H1 (cell line): ENCODE data around the gene COQ8B. TPM values are rescaled to one million over a fixed set of nuclear protein-coding genes. Genes with fewer than 3 reads are reported as not detected.

Experiments used
- CTCF ChIA-PET: fragments of 300-600 bp; sonication (Branson Sonifier 250); formaldehyde crosslinking; loops from one replicate; lab custom pipeline; 2021; ENCODE audit not compliant: partially characterized antibody; lab: Charles Lee
- POLR2A ChIA-PET: fragments of 300-600 bp; sonication (Branson Sonifier 250); formaldehyde crosslinking; loops from one replicate; lab custom pipeline; 2021; ENCODE audit warnings: inconsistent platforms; ENCODE audit not compliant: partially characterized antibody; lab: Charles Lee
- DNase-seq, 2 experiments: peaks; one replicate each; pipeline versions ENCODE4 v3.0.0 to v3.0.0-alpha.2; 2010 to 2022; ENCODE audit warnings: low spot score in 2 of 2, low read depth in 1 of 2, mixed read lengths in 1 of 2
- FAIRE-seq: peaks from 2 replicates; lab custom pipeline; 2011; peaks lifted over from hg19 to GRCh38; lab: Jason Lieb, UNC
- H2AFZ ChIP-seq: 2 replicates; pipeline ENCODE4 v1.8.1; 2012; ENCODE audit warnings: low read length, inconsistent platforms
- H2AK5ac ChIP-seq: 2 replicates; pipeline ENCODE4 v1.6.1; 2013; ENCODE audit warnings: low read depth, low read length
- H2BK120ac ChIP-seq: replicated peaks from 2 replicates; pipeline ENCODE3; 2013; ENCODE audit warnings: low read depth, low read length, inconsistent platforms
- H2BK12ac ChIP-seq: 2 replicates; pipeline ENCODE4 v1.6.1; 2013; ENCODE audit warnings: low read depth, low read length
- H2BK15ac ChIP-seq: 2 replicates; pipeline ENCODE4 v1.6.1; 2013; ENCODE audit warnings: low read length
- H2BK20ac ChIP-seq: 2 replicates; pipeline ENCODE4 v1.6.1; 2013; ENCODE audit warnings: low read length
- H2BK5ac ChIP-seq: 2 replicates; pipeline ENCODE4 v1.6.1; 2013; ENCODE audit warnings: low read depth, low read length
- H3K14ac ChIP-seq: 2 replicates; pipeline ENCODE4 v1.6.1; 2013; ENCODE audit warnings: inconsistent platforms; ENCODE audit not compliant: insufficient read length
- H3K18ac ChIP-seq: 2 replicates; pipeline ENCODE4 v1.6.1; 2013; ENCODE audit warnings: low read length; ENCODE audit errors: extremely low read depth
- H3K23ac ChIP-seq: 2 replicates; pipeline ENCODE4 v1.6.1; 2013; ENCODE audit warnings: inconsistent platforms; ENCODE audit not compliant: insufficient read length
- H3K23me2 ChIP-seq: 2 replicates; pipeline ENCODE4 v1.6.1; 2013; ENCODE audit warnings: low read depth, low read length
- H3K27ac ChIP-seq: 2 replicates; pipeline ENCODE4 v1.6.1; 2011; ENCODE audit warnings: low read depth, low read length, inconsistent platforms
- H3K27me3 ChIP-seq, 4 experiments: replicated peaks in 1 of 4; 1 replicate in 1 of 4; 2 replicates in 3 of 4; pipeline versions ENCODE4 v1.6.1 to v1.8.1; 2011 to 2013; ENCODE audit warnings: low read length in 3 of 4, mild to moderate bottlenecking in 3 of 4, inconsistent platforms in 2 of 4, mixed read lengths in 2 of 4, moderate library complexity in 1 of 4; ENCODE audit not compliant: control insufficient read depth in 3 of 4, insufficient read depth in 3 of 4; ENCODE audit errors: extremely low read depth in 1 of 4
- H3K36me3 ChIP-seq, 4 experiments: 2 replicates each; pipeline versions ENCODE4 v1.6.1 to v1.8.1; 2011 to 2013; ENCODE audit warnings: mild to moderate bottlenecking in 4 of 4, low read length in 3 of 4, moderate library complexity in 2 of 4, control low read depth in 1 of 4, inconsistent platforms in 1 of 4; ENCODE audit not compliant: insufficient read depth in 4 of 4, control insufficient read depth in 2 of 4
- H3K4ac ChIP-seq: replicated peaks from 2 replicates; pipeline ENCODE3; 2013; ENCODE audit warnings: low read length, low read depth, mixed read lengths, inconsistent platforms; ENCODE audit not compliant: insufficient read length
- H3K4me1 ChIP-seq, 4 experiments: replicated peaks in 1 of 4; 1 replicate in 1 of 4; 2 replicates in 3 of 4; pipeline versions ENCODE4 v1.6.1 to v1.8.1; 2011 to 2013; ENCODE audit warnings: low read length in 3 of 4, inconsistent platforms in 2 of 4, mixed read lengths in 1 of 4; ENCODE audit not compliant: insufficient read depth in 4 of 4, control insufficient read depth in 3 of 4
- H3K4me2 ChIP-seq, 2 experiments: 2 replicates each; pipeline versions ENCODE4 v1.6.1 to v1.8.1; 2011 to 2013; ENCODE audit warnings: low read depth in 2 of 2, low read length in 2 of 2, control low read depth in 1 of 2, inconsistent platforms in 1 of 2, mild to moderate bottlenecking in 1 of 2; ENCODE audit not compliant: insufficient read depth in 1 of 2
- H3K4me3 ChIP-seq, 4 experiments: fragments of 200-600, 300-600 bp in 1 of 4; sonication (generic), shearing (Covaris generic), sonication (Bioruptor Twin) in 1 of 4; 2 replicates each; pipeline versions ENCODE4 v1.5.1 to v1.8.1; 2011 to 2016; ENCODE audit warnings: low read length in 4 of 4, low read depth in 3 of 4, control low read depth in 2 of 4, inconsistent platforms in 2 of 4, mild to moderate bottlenecking in 2 of 4, mixed read lengths in 1 of 4, moderate library complexity in 1 of 4; ENCODE audit not compliant: insufficient read depth in 2 of 4; ENCODE audit errors: extremely low read depth in 1 of 4
- H3K56ac ChIP-seq: replicated peaks from 2 replicates; pipeline ENCODE3; 2013; ENCODE audit warnings: low read depth, mild to moderate bottlenecking, mixed read lengths, low read length, inconsistent platforms; ENCODE audit not compliant: insufficient read length
- H3K79me1 ChIP-seq: 2 replicates; pipeline ENCODE4 v1.6.1; 2013; ENCODE audit warnings: low read depth, low read length, control low read depth
- H3K79me2 ChIP-seq, 2 experiments: 2 replicates each; pipeline versions ENCODE4 v1.6.1 to v1.8.1; 2012 to 2013; ENCODE audit warnings: low read length in 2 of 2, mild to moderate bottlenecking in 2 of 2, inconsistent platforms in 1 of 2; ENCODE audit not compliant: insufficient read depth in 2 of 2, control insufficient read depth in 1 of 2
- H3K9ac ChIP-seq, 4 experiments: replicated peaks in 1 of 4; 1 replicate in 1 of 4; 2 replicates in 3 of 4; pipeline versions ENCODE4 v1.6.1 to v1.8.1; 2011 to 2013; ENCODE audit warnings: low read depth in 3 of 4, low read length in 3 of 4, control low read depth in 2 of 4, mild to moderate bottlenecking in 2 of 4, moderate library complexity in 2 of 4, inconsistent platforms in 1 of 4; ENCODE audit errors: extremely low read depth in 1 of 4
- H3K9me3 ChIP-seq, 2 experiments: 2 replicates each; pipeline versions ENCODE4 v1.6.1 to v1.8.1; 2012 to 2013; ENCODE audit warnings: mild to moderate bottlenecking in 2 of 2, moderate library complexity in 2 of 2, control low read depth in 1 of 2, inconsistent platforms in 1 of 2, low read depth in 1 of 2, low read length in 1 of 2, mixed read lengths in 1 of 2; ENCODE audit not compliant: insufficient read depth in 2 of 2
- H4K20me1 ChIP-seq, 2 experiments: replicated peaks in 1 of 2; 2 replicates each; pipeline versions ENCODE3 to v1.8.1; 2011 to 2013; ENCODE audit warnings: inconsistent platforms in 2 of 2, low read length in 2 of 2, mild to moderate bottlenecking in 1 of 2; ENCODE audit not compliant: insufficient read depth in 2 of 2, control insufficient read depth in 1 of 2
- H4K5ac ChIP-seq: 2 replicates; pipeline ENCODE4 v1.6.1; 2013; ENCODE audit warnings: low read length, low read depth, mixed read lengths, inconsistent platforms; ENCODE audit not compliant: insufficient read length
- H4K8ac ChIP-seq: 2 replicates; pipeline ENCODE4 v1.8.0; 2013; ENCODE audit warnings: mild to moderate bottlenecking, moderate library complexity, low read length, inconsistent platforms; ENCODE audit not compliant: insufficient read depth; ENCODE audit errors: extremely low read depth
- H4K91ac ChIP-seq: replicated peaks from 2 replicates; pipeline ENCODE3; 2013; ENCODE audit warnings: low read length, mixed read lengths, inconsistent platforms; ENCODE audit not compliant: insufficient read length
- JUN ChIP-seq: IDR thresholded peaks from 2 replicates; pipeline ENCODE4 v1.6.1; 2011; ENCODE audit warnings: low read depth, mild to moderate bottlenecking, improper control_type of control experiment, low read length
- SUZ12 ChIP-seq: fragments of 200-600 bp; sonication (generic); IDR thresholded peaks from 2 replicates; pipeline ENCODE4 v1.6.1; 2012; ENCODE audit warnings: mild to moderate bottlenecking, inconsistent platforms, low read length, moderate library complexity, mixed read lengths
- whole genome bisulfite sequencing, 2 experiments: shearing (Covaris generic) in 1 of 2; methylation state at CpG; one replicate each; pipeline versions ENCODE4 v1.1.6 to v1.1.7; 2013 to 2015; ENCODE audit warnings: low lambda C conversion rate in 2 of 2, mixed read lengths in 2 of 2, inconsistent platforms in 1 of 2, low coverage in 1 of 2, missing lambda C conversion rate in 1 of 2; ENCODE audit not compliant: insufficient replicate concordance in 2 of 2, insufficient coverage in 1 of 2, insufficient read length in 1 of 2; ENCODE audit errors: extremely low coverage in 1 of 2, missing lambda C conversion rate in 1 of 2; 5-methylcytosine and 5-hydroxymethylcytosine counted together
- polyA plus RNA-seq, 7 experiments: library from polyadenylated mRNA; depleted of rRNA in 3 of 7; stranded (reverse) in 5 of 7; unstranded in 2 of 7; fragments of >200 nt in 5 of 7; fragments of 200-250 nt in 2 of 7; gene quantifications; 1 replicate in 5 of 7; 2 replicates in 1 of 7; 4 replicates in 1 of 7; pipeline versions ENCODE4 v1.2.1 to v1.2.3, GENCODE V29; 2011 to 2013; ENCODE audit warnings: missing spikeins in 2 of 7, mixed read lengths in 2 of 7
- total RNA-seq: library from RNA; stranded (reverse); fragmentation: NEBNext Ultra II Directional; extraction: Animal tissue kit (Norgen Biotek cat#: 25700); gene quantifications from 2 replicates; pipeline ENCODE4 v1.2.1, GENCODE V29; 2021

Gene COQ8B
- total and polyA plus RNA-seq, 2 of the 8 experiments (the other 6 are each of a cell fraction or from before 2014, with no cell fraction given): 41.7 to 46.1 TPM

- CTCF ChIA-PET: interaction anchor here (0.7 to 1.5 kb wide), 4 partner anchors 8 to 71 kb away, joined by 3 to 5 read pairs (median 3); no protein-coding TSS in a partner anchor
- no peak overlapping the region for H3K14ac ChIP-seq
- H4K20me1 ChIP-seq: peaks cover 0 to 11% of the 10 kb centered on the region in 2 experiments
- H2BK12ac ChIP-seq: no peak overlapping the region
- peaks cover 9 to 55% (median 31%) of the 10 kb centered on the region in 4 experiments; a peak in 7 of 8 replicates for H3K36me3 ChIP-seq
- H4K8ac ChIP-seq: no peak overlapping the region; the same call in 1 of the 2 replicates
- no peak overlapping the region for H2BK20ac ChIP-seq
- FAIRE-seq (no peak), DNase-seq (no peak)
- H3K27me3 ChIP-seq: no peaks in the 10 kb centered on the region; a peak in 1 of 7 replicates
- H3K27ac ChIP-seq: no peak overlapping the region
- H3K23ac ChIP-seq: no peak overlapping the region
- no peak overlapping the region for H2BK5ac ChIP-seq
- no peaks in the 10 kb centered on the region for H3K79me2 ChIP-seq
- WGBS, 2 experiments: 94% methylated on average over 9 of the region's 9 CpGs; no CpG with 5 or more reads in 1 of the 2 experiments
- no peak overlapping the region for H2AK5ac ChIP-seq
- no peaks in the 10 kb centered on the region for H3K9me3 ChIP-seq
- H3K56ac ChIP-seq: no peak overlapping the region
- H3K23me2 ChIP-seq: peaks cover 2% of the 10 kb centered on the region; the same call in 1 of the 2 replicates
- POLR2A ChIA-PET: interaction anchor here (0.8 to 1.2 kb wide), 2 partner anchors 15 to 21 kb away, joined by 3 read pairs; no protein-coding TSS in a partner anchor
- H3K18ac ChIP-seq: no peak overlapping the region
- H4K5ac ChIP-seq: no peak overlapping the region
- no peak overlapping the region for H3K9ac ChIP-seq
- no peak overlapping the region for H2AFZ ChIP-seq
- no peak overlapping the region for H4K91ac ChIP-seq
- no peak overlapping the region for H3K4me2 ChIP-seq
- no peak overlapping the region for H3K4ac ChIP-seq
- H3K4me1 ChIP-seq: no peaks in the 10 kb centered on the region
- no peak overlapping the region for H2BK15ac ChIP-seq
- no peak overlapping the region for H3K4me3 ChIP-seq
- TF ChIP-seq JUN (no peak), SUZ12 (0 out of 2 replicates have a peak, but pooled peaks have one; percentile 4)
- TF ChIP-seq, all 59 proteins: peak for 1
- H2BK120ac ChIP-seq: no peak overlapping the region
- H3K79me1 ChIP-seq: no peaks in the 10 kb centered on the region
Observed at GRCh38 chr19:40671404-40671803, 45.3 kb downstream of the COQ8B start.
